HG02840 (cell line): ENCODE data around the gene SLC25A21.

Experiments used
- ATAC-seq: cut with Tn5 transposase; IDR thresholded peaks from one replicate; pipeline ENCODE4 v1.9.1; 2021; ENCODE audit warnings: mild to moderate bottlenecking, moderate library complexity, moderate number of reproducible peaks; ENCODE audit not compliant: unreplicated experiment, low FRiP score

The SLC25A21 gene

GRCh38 chr14:36797634-36798033 lies 374.8 kb downstream of the SLC25A21 start:
- no peak for ATAC-seq

DNA sequence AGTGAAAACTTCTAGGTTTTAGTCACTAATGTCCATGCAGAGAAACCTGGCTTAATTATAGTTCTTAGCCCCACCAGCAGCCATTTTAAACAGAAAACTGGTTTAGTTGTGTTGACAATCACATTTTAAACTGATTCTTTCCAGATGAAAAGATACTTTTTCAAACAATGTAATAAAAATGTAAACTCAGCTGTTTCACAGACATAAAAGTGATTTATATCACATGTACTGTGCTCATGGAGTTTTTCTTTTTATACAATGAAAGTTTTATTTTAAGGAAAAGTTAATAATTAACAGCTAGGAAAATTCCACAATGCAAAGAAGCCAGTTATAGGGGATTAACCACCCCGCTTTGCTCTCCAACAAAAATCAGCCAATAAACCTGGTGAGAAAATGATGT lies 381.0 kb downstream of the SLC25A21 start:
- ATAC-seq: no peak

DNA sequence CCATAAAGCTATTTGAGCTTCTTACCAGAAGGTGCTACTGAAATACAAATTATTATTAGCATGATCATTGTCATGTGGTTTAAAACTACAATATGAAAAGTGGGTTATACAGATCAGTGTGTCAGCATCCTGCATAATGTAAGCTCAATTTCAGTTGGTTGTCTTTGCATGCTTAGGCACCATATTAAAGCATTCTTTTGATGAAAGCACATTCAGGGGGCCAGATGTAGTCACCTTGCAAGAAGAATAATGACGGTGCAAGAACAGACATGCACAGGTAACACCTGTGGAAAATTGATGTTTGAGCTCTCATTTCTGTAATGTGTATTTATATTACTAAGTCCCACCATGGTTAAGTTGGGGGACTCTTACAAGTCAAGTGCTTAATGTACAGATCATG lies 386.9 kb downstream of the SLC25A21 start:
- ATAC-seq: no peak

- ATAC-seq: no peak
These were observed 387.9 kb downstream of the SLC25A21 start for GRCh38 chr14:36784541-36784940.

DNA sequence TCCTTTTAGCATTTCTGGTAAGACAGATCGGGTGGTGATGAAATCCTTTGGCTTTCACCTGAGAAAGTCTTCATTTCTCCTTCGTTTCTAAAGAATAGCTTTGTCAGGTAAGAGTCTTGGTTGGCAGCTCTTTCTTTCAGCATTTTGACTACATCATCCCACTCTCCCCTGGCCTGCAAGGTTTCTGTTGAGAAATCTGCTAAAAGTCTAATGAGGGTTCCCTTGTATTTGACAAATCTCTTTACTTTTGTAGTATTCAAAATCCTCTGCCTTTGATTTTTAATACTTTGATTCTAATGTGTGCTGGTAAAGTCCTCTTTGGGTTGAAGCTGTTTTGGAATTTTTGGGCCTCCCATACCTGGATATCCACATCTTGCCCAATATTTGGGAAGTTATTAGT lies 390.5 kb downstream of the SLC25A21 start:
- no peak for ATAC-seq

DNA sequence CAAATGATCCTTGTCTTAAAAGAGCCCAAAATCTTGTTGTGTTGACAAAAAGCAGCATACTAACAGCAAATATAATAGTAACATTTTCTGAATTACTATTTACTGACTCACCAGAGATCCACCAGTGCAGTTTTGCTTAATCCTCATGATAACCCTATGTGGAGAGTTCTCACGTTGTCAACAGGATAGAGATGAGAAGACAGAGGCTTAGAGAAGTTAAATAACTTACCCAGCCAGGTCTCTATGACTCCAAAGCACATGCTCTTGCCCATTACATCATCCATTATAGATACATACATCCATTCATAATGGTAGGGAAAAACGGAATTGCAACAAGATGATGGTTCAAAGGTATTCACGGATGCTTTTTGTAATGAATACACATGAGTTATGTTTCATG lies 398.8 kb downstream of the SLC25A21 start:
- no peak for ATAC-seq

GRCh38 chr14:36773136-36773540 lies 399.3 kb downstream of the SLC25A21 start:
- ATAC-seq: no peak

DNA sequence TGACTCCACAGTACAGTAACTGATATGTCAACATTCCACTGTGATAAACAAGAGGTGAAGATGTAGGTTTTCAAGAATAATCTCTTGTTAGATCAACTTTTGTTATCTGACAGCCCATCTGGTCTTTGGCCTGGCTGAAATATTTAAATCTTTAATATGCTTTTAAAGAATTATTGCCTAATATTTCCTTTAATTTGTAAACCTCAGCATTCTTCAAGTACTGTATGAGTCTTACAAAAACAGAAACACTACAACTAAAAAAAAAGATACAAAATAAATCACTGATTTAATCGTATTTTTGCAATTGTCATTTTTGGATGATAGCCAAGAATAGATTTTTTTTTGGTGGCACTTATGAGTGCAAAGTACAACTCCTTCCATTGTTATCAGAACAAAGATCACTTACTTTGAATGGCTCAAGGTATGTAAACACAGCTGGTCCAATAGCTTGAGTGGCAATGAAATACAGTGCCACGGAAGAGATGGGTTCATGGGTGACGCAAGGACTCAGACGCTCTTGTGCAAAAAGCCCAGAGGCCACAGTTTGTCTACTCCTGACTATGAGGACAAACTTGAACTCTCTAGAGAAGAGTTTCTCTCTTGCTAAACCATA lies 401.3 kb downstream of the SLC25A21 start:
- no peak for ATAC-seq

- no peak for ATAC-seq
These were observed 403.6 kb downstream of the SLC25A21 start for GRCh38 chr14:36768638-36769337.

- ATAC-seq: no peak
These were observed 404.7 kb downstream of the SLC25A21 start for GRCh38 chr14:36767603-36768281.

DNA sequence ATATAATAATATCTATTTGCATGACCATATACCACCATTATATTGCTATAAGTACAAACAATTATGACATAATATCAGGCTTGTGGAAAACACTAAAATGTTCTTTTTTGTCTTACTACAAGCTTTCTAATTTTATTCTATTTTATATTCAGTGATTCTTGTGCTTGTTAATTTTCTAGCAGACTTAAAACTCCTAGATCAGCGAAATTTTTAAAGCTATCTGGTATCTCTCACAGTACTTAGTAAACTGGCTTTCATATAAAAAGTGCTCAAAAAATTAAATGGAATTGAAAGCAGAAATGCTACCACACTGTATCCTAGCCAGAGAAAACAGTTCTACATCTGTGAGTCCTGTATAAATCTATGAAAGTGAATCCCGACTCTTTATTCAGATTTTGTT lies 405.4 kb downstream of the SLC25A21 start:
- no peak for ATAC-seq

- ATAC-seq: no peak
These were observed 414.4 kb downstream of the SLC25A21 start for GRCh38 chr14:36757734-36758601.

- no peak for ATAC-seq
These were observed 416.2 kb downstream of the SLC25A21 start for GRCh38 chr14:36756226-36756625.

DNA sequence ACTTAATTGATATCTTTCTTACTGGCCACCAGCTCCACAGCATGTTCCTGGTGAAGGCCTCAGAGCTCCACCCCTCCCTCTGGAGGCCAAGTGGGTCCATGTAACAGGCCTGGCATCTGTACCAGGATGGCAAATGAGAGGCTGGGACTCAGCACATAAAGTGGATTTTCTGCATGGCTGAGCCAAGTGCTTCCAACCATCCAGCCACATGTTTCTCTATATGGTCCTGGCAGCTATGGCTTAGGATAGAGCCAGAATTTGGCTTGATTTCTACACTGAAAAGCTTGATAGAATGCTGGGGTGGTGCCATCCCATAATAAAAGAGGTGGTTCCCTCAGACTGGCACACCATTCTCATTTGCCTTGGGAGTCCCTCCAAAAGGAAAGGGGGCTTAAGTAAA lies 416.6 kb downstream of the SLC25A21 start:
- no peak for ATAC-seq

DNA sequence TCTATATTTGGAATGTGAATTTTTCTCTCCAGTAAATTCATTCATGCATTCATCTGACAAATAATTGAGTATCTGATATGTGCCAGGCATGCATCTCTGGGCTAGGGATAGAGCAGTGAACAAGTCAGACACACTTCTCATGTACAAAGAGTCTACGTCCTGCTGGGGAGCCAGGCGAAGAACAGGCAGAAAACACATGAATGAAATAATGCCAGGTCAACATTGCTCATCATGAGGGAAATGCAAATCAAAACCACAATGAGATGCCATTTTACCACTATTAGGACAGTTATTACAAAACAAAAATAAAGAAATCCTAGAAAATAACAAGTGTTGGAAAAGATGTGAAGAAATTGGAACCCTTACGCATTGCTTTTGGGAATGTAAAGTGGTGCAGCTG lies 420.5 kb downstream of the SLC25A21 start:
- ATAC-seq: no peak

GRCh38 chr14:36751106-36751505 lies 421.3 kb downstream of the SLC25A21 start:
- ATAC-seq: no peak

GRCh38 chr14:36750244-36750643 lies 422.2 kb downstream of the SLC25A21 start:
- ATAC-seq: no peak

DNA sequence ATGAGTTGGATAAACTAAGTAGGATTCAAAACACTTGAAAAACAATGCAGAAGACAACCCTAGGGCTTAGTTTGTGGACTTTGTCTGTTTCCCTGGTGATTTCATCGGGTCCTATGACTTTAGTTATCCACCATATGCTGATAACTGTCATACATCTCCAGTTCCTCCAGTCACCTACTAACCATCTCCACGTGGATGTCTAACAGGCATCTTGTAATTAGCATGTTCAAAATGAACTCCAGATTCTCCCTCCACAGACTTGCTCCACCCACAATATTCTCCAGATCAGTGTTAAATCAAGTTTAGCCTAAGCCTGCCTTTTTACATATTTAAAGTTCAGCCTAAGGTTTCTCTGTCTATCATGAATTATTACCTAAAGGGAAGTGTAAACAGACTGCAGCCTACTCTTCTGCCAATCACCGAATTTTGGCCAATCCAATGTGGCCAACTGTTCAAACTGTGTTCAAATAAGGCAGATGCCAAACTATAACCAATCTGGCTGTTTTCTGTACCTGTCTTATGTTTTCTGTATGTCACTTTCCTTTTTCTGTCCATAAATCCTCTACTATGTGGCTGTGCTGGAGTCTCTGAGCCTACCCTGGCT lies 423.7 kb downstream of the SLC25A21 start:
- no peak for ATAC-seq

DNA sequence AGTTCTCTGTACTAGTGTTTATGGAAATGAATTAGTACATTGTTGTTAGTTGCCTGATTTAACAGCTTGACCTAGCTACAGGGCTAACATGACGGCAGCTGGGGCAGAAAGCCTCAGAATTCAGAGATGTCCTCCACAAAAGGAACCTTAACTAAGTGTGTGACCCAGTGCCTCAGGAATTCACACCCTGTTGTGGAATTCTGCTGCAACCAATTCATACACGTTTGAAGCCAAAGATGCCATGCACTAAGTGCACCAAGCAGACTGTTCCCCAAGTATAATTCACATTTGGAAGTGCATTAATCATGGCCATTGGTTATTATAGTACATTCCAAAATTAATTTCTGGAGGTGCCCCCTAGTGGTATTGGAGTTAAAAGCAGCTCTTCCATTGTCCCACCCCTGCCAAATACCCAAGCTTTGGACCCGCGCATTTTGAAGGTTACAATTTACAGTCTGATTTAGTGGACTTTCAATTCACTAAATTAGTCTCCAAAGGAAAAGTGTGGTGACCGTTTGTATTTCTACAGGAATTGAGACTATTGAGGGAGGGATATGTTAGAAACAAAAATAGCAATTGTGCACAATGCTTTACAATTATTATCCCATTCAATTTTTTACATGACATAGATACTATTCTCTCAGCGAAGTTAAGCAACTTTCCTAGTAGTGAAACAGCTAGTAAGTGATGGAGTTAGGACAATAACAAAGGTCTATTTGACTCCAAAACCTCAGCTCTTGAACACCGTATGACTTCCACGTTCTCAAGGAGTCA lies 424.8 kb downstream of the SLC25A21 start:
- ATAC-seq: no peak

DNA sequence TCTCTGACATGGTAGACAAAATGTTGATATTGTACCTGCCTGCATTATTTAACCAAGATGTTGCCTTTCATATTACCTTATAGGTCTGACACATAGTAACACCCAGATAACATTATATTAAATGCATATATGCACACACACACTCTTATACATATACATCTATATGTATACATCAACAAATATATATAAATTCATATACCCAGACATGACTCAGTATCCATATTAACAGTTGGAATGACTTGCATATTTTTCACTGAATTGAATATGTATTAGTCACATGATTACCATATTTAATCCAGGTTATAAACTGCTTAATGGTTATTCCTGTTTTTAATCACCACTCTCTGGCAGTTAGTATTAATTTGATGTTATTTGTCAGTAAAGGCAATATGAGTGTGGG lies 425.5 kb downstream of the SLC25A21 start:
- no peak for ATAC-seq
